Measurements from ENCODE around the gene MLLT6. TPM values are rescaled to one million over a fixed set of nuclear protein-coding genes. Genes with fewer than 3 reads are reported as not detected.
A peak's percentile ranks its signal among the peaks of the same experiment; 100 is the strongest.

Gene MLLT6
- total and polyA plus RNA-seq, 2 of the 4 experiments (the other 2 are of a cell fraction) = 7.2 to 21.2 TPM

DNA sequence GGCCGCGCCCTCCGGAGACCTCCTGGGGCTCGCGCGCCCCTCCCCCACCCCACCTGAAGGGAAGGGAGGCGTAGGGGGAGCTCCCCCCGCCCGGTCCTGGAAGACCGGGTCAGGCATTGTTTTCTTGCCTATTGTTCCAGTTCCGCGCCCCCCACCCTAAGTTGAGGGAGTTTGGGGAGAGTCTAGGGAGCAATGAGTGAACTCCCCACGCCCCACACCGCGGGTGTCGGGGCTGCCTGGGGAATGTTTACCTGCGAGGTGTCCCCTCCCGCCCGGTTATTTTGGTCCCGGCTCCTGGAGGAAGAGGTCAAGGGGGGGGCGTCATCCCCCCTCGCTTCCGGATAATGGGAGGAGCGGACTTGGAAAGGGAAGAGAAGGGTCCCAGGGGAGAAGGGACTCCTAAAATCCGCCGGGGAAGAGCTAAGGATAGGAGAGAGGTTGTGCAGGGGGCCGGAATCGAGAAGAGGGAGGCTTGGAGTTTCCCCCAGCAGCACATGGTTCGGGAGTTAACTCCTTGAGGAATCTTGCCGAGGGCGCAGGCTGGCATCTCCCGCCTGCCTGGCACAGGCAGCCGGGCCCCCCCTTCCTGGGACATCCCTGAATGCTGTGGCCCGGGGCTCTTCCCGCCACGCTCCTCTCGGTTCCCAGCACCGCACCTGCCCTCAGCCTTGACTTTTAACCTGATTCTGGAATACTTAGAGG is 881 bp downstream of the MLLT6 start:
- POLR2A ChIA-PET (ENCODE audit: unreplicated experiment) = no interaction called here
- Histone ChIP-seq H4K20me1 (ENCODE audit: insufficient read depth, low read length) (peaks cover 27% of the 10 kb centered on the region; the same call in 1 of the 2 replicates), H2AK9ac (replicated peaks; ENCODE audit: low read depth, low read length, poor library complexity) (peak overlapping the region; percentile 97), H3K4ac (ENCODE audit: low read depth, low read length) (peak overlapping the region; percentile 48), H3K27ac (ENCODE audit: insufficient read depth, low read length) (peak overlapping the region; percentile 4; the same call in 1 of the 2 replicates), H3K36me3 (ENCODE audit: control insufficient read depth, insufficient read depth, low read length) (peaks cover 16% of the 10 kb centered on the region; the same call in 1 of the 2 replicates), H2BK5ac (ENCODE audit: low read depth, low read length, poor library complexity, severe bottlenecking) (no peak overlapping the region), H2AK5ac (ENCODE audit: low read depth, low read length) (peak overlapping the region; percentile 27), H4K8ac (ENCODE audit: low read depth in 2 of 2, low read length in 2 of 2) (peak overlapping the region in 1 of 2 experiments; percentile 35; a peak in 1 of 4 replicates), H2BK15ac (ENCODE audit: low read depth, low read length) (0 out of 3 replicates have a peak overlapping the region, but pooled peaks have one; percentile 36), H4K5ac (ENCODE audit: low read depth, low read length) (no peak overlapping the region), H3K9ac (ENCODE audit: low read depth, low read length) (peak overlapping the region; percentile 71), H3K18ac (ENCODE audit: low read depth, low read length) (no peak overlapping the region), H3K9me3 (ENCODE audit: control insufficient read depth, insufficient read depth, low read length) (no peaks in the 10 kb centered on the region), H3K4me1 (ENCODE audit: control insufficient read depth, insufficient read depth, low read length) (peaks cover 17% of the 10 kb centered on the region), H3K14ac (replicated peaks; ENCODE audit: low read depth, low read length) (peak overlapping the region; percentile 66; the same call in 1 of the 2 replicates), H3K79me1 (ENCODE audit: low read depth in 1 of 2, low read length in 2 of 2) (peaks cover 22 to 74% of the 10 kb centered on the region in 2 experiments; a peak in 3 of 4 replicates), H3K27me3 (ENCODE audit: control insufficient read depth, insufficient read depth, low read length) (no peaks in the 10 kb centered on the region), H3K23ac (ENCODE audit: low read depth, low read length) (peak overlapping the region; percentile 86), H2BK120ac (ENCODE audit: low read depth, low read length) (no peak overlapping the region), H2BK20ac (ENCODE audit: low read depth, low read length) (no peak overlapping the region), H3K56ac (ENCODE audit: extremely low read depth, insufficient read depth, low read length) (peak overlapping the region; percentile 47; the same call in 1 of the 2 replicates), H3K9me1 (ENCODE audit: insufficient read depth, low read length) (peaks cover 13% of the 10 kb centered on the region; the same call in 1 of the 2 replicates), H2AFZ (replicated peaks; ENCODE audit: low read length, poor library complexity) (peak overlapping the region; percentile 90), H3K4me2 (ENCODE audit: low read depth, low read length) (peak overlapping the region; percentile 93), H3K4me3 (ENCODE audit: insufficient read depth, low read depth, low read length) (peak overlapping the region; percentile 68), H4K91ac (ENCODE audit: insufficient read depth, low read depth, low read length) (peak overlapping the region; percentile 19; the same call in 1 of the 2 replicates)
- CTCF ChIA-PET = no interaction called here
- TF ChIP-seq BHLHE40 (IDR thresholded peaks at IDR 0.05; ENCODE audit: low read depth, low read length) (no peak), CEBPB (IDR thresholded peaks at IDR 0.05; ENCODE audit: low read depth, low read length) (no peak), MAZ (IDR thresholded peaks at IDR 0.05; ENCODE audit: borderline replicate concordance, low read depth, low read length) (no peak), MXI1 (IDR thresholded peaks at IDR 0.05; ENCODE audit: borderline replicate concordance, low read depth, low read length) (peak; percentile 57; the same call in 1 of the 2 replicates), CHD1 (IDR thresholded peaks at IDR 0.05; ENCODE audit: low read depth, low read length) (no peak)
- TF ChIP-seq, protein P1, sequence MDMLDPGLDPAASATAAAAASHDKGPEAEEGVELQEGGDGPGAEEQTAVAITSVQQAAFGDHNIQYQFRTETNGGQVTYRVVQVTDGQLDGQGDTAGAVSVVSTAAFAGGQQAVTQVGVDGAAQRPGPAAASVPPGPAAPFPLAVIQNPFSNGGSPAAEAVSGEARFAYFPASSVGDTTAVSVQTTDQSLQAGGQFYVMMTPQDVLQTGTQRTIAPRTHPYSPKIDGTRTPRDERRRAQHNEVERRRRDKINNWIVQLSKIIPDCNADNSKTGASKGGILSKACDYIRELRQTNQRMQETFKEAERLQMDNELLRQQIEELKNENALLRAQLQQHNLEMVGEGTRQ (IDR thresholded peaks at IDR 0.05; ENCODE audit: low read depth, low read length) = no peak
- no peak for ATAC-seq (ENCODE audit: low read depth)
- WGBS, 2 experiments (ENCODE audit: extremely low coverage in 2 of 2, insufficient read length in 1 of 2) = 0% methylated on average over 1 of the region's 38 CpGs; no CpG with 5 or more reads in 1 of the 2 experiments
- no TSS peak for BruUV-seq (replicated peaks)
- DNase-seq = no peak
- intact Hi-C loops (cut with micrococcal nuclease) (no loop called here), dilution Hi-C loops (cut with HindIII; ENCODE audit: low sequenced_read_pairs, unreplicated experiment) (no loop called here), in situ Hi-C loops (cut with MboI; ENCODE audit: low sequenced_read_pairs) (no loop called here)
